NCI-H748 (cell line): Measurements from ENCODE around the gene VAC14.

ENCODE experiments used
- DNase-seq: peaks from one replicate; lab custom pipeline; 2025; ENCODE audit not compliant: unreplicated experiment; lab: John Stamatoyannopoulos, UW

VAC14 gene

DNA sequence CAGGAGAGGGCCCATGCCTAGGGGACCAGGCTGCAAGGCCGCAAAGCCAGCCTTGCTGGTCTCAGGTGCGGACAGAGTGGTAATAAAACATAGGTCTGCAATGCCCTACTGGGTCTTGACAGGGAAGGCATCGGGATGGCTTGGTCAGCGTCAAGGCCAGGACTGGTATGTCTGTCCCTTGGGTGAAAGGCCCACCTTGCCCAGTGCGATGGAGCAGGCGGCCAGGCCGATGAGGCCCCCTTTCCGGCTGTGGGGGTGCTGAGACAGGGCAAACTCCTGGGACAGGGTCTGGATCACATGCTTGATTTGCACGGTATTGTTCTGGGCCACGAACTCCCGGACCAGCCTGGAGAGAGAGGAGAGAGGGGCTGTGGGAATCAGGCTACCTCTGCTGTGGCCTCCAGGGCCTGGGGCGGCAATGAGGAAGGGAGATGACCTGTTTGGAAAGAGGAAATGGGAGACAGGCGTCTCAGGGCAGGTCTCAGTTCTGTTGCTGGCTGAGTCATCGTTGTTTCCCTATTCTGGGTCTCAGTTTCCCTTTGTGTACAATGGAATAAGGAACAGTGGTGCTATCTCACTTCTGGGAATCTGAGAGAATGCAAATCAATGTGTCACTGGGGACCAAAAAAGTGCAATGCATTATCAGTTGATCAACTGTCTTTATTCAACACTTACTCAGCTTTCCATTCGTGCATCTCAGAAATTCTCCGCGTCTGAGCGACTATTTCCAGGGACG is 14.8 kb downstream of the VAC14 start:
- no peak for DNase-seq

DNA sequence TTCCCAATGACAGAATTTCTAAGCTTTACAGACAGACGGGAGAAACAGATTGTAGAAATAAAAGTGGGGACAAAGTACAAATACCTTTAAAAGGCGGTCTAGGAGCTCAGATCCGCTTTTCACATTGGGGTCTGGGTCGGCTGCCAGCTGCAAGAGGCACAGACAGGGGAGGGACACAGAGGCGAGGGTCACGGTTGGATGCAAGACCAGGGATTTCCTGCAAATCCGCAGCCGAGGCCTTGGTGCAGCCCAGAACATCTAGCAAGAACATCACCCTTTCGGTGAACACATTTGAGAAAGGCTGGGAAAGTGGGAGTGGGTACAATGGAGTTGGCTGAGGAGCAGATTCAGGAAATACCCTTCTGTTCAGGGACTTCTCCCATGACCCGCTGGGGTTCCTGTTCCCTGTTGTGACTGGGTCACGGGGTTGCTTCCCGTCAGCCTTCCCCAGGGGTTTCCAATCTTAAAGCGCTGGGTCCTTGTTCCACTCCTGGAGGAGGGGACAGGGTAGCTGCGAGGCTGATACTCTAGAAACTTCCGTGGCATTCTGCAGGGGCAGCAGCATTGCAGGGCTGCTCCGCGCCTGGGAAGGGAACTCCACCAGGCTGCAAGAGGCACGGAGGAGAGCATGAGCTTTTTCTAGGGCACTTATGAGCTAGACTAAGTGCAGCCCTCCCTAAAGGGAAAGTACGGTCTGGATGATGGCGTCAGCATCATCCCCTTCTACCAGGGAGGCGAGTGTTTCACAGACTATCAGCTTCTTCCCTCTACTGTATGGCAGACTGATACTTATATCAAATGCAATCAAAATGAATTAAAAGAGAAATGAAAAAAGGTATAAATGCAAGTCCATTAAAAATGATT is 16.0 kb downstream of the VAC14 start:
- DNase-seq, result no peak

DNA sequence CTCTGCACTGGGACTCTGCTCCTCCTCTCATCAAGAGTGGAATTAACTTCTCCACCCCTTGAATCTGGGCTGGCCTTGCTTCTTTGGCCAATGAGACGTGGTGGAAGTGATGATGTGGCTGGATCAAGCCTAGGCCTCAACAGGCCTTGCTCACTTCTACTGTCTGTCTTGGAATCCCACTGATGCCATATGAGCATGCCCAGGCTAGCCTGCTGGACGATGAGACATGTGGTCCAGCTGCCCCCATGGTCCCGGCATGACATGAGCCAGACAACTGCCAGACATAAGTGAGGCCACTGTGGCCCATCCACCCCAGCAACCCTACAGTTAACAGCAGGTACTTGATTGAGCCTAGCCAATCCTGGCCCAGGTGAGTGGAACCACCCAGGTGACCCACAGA is 18.7 kb downstream of the VAC14 start:
- DNase-seq, result no peak

DNA sequence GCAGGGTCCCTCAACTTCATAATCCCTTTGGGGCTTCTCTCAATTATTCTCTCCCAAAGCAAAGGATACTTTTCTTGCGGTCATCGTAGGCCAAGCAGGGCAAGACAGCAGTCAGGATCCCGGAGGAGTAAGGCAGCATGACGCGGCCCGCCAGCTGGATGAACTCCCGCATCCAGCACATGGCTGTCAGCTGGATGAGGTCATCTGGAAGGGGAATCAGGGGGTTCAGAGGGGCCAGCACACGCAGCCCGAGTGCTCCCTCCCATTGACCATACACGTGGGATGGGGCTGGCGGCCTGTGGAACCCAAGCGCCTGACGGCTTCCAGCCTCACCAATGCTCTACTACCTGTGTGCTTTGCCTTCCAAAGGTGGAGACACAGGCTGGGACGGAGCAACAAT is 19.2 kb downstream of the VAC14 start:
- DNase-seq, result no peak

DNA sequence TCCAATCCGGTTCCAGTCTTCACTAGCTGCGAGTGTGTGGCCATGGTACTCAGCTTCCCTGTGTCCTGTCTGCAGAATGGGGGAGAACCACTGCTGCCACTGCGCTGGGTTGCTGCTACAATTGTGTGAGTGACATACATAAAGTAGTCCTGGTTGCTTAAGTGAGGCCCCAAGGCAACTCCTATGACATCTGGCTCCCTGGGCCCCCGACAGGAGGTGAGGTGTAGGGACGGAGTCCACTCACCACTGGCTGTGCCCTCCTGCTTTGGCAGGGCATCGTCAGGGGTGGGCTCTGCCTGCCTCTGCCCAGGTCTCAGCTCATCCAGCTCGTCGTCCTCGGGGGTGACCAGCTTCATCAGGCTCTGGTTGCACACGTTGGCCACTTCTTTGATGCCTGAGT is 20.4 kb downstream of the VAC14 start:
- no peak for DNase-seq

DNA sequence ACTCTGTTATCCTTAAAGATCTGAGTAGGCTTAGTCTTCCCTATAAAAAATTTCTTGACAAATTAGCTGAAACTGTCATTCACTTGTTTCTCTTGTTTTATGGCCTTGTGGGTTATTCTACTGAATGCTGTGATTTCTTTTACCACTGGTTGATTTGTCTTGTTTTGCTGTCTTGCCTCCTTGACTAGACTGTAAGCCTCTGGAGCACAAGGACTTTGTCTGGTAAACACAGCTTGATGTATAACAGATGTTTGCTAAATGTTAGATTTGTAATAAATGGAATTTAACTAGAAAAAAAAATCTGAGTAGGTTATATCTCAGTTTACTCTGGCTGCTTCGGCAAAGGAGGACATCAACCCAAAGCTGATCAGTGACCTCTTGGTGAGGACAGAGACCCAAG is 21.6 kb downstream of the VAC14 start:
- DNase-seq, result no peak

DNA sequence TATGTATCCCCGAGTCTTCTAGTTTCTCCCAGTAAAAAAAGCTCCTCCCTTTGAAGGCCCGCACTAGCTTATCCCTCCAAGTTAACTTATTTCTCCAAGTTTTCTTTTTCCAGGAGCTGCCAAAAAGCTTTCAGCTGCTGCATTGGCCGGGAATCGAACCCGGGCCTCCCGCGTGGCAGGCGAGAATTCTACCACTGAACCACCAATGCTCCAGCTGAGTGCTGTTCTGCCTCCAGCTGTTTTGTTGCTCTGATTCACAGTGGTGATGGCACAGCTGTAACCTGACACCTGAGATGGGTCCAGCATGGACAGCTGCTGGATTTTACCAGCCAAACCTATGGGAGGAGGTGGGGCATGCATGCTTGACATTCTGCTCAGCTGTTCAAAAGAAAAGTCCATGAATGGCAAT is 22.1 kb downstream of the VAC14 start:
- peak; percentile 71 for DNase-seq

DNA sequence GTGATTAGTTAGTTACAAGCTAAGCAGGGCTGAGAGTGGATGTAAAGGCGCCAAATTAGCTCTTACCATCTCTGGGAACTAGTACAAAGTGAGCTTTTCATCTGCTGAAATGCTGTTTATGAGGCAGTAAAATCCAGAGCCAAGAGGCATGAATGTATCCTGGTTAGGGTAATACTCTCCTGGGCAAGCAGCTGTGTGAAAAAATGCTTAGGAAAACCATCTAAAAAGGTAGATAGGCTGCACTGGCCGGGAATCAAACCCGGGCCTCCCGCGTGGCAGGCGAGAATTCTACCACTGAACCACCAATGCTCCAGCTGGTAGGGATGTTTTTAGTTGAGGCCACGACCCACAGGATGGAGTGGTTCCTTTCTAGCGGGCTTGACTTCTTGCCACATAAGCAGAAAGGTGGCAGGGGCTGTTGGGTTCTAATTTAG is 23.0 kb downstream of the VAC14 start:
- DNase-seq, result no peak

DNA sequence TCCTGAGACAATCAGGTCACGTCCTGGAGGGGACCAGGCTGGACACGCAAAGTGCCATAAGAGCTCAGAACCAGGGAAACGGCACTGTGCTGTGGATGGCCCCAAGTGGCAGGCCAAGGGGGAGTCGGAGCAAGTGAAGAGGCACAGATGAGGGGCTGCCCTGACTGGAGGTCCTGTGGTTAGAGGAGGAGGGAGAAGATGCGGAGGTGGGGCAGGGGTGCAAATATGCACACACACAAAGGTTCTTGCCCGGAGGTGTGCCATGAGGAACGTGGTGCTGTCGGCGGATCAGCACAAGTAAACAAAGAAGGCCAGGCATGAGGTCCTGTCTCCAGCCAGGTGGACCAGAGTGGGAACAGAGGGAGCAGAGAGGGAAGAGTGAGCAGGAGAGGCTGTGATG is 23.5 kb downstream of the VAC14 start:
- DNase-seq, result no peak

DNA sequence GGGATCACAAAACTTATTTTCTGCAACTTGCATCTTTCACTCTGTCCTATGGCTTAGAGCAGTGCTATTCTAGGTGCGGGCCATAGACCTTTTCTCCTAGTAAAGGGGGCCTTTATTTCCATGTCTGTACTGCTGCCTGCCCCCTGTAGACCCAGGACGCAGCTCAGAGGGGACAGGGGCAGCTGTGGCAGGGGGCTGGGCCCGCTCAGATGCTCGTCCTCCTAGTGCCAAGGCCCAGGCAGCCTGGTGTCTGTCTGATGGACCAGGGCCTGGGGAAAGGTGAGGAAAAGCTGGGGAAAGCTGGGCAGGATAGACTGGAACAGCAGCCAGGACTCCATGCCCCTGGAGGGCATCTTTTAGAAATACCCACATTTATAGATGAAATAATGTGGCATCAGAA is 25.6 kb downstream of the VAC14 start:
- DNase-seq, result no peak

DNA sequence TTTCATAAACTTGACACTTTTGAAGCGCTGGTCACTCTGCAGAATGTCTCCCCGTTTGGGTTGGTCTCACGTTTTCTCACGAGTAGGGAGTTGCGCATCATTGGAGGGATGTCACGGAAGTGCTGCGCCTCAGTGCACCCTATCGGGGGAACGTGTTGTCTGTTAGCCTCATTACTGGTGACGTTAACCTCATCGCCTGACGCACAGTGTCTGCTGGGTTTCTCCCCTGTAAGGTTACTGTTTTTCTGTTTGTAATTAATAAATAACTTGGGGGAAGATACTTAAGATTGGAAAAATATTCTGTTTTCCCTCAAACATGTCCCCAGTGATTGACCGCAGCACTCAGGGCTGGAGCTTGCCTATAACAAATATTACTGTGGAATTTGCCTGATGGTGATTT is 26.7 kb downstream of the VAC14 start:
- DNase-seq, result no peak

DNA sequence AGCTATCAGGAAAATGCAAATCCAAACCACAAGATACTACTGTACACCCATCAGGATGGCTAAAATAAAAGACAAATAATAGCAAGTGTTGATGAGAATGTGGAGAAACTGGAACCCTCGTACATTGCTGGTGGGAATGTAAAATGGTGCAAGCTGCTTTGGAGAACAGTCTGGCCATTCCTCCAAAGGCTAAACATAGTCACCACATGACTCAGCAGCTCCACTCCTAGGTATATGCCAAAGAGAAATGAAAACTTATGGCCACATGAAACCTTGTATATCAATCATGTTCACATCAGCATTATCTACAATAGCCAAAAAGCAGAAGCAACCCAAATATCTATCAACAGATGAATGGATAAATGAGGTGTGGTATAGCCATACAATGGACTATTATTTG is 28.5 kb downstream of the VAC14 start:
- DNase-seq, result no peak

DNA sequence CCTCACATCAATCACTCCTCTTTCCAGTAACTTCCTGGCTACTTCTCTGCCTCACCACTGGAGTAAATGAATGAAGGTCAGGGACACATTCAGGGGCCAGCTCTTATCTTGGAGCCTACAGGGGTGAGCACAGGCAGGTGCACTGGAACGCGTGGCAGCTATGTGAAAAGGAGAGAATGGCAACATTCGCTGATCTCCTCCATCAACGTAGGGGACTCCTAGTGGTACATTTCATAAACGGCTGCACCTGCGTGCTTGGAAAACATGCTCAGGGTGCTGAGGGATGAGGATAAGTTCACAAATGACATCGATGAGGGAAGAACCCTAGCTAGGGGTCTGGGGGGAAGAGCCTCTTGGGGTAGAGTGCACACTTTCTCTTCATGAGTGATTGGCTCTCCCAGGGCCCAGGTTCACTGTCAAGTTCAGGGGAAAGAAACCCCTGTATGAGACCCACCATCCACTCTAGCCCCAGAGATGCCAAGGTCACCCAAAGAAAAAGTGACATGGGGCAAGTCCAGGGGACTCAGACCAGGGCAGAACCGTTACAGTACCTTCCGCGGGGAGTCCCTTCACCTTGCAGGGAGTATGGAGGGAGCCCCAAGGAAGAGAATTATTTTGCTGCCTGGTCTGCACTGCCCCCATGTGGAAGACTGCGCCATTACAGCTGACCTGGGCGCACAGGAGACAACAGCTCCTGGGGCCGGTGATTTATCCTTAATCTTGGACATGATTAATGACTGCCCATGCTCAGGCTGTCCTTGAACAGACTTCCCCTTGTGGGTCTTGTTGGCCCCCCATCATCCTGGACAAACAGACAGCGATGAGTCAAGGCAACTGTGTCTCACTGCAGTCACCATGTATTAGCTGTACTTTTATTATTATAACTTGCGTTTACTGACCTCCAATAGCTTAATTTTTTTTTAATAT is 30.1 kb downstream of the VAC14 start:
- DNase-seq, result peak; percentile 10

DNA sequence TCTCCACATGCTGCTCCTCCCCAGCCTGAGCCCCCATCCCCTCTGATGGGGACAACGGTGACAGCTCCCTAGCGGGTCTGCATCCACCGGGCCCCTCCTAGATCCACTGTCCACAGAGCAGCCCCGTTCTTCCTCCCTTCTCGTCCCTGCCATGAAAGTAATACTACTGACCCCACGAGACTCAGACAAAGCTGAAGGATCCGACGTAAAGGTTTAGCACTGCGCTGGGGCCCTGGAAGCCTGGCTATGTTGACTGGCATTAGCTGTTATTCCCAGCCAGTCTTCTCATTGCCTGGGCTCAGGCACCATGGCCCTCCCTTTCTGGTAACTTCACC is 30.7 kb downstream of the VAC14 start:
- no peak for DNase-seq

DNA sequence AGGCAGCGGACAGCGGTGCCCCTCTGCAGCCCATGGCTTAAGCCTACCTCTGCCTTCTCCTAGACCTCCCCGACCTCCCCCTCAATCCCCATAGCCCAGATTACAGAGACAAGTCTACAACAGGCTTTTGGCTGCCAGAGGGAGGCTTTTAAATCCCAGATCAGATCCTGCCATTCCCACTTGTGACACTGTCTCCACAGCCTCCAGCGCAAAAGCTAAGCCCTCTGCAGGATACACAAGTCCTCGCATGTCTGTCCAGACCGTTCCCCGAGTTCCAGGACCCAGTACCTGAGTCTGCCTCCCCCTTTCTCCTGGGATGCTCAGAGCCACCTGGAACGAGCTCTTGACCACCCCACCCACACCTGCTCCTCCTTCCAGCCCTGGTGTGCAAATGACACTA is 31.2 kb downstream of the VAC14 start:
- DNase-seq, result no peak

DNA sequence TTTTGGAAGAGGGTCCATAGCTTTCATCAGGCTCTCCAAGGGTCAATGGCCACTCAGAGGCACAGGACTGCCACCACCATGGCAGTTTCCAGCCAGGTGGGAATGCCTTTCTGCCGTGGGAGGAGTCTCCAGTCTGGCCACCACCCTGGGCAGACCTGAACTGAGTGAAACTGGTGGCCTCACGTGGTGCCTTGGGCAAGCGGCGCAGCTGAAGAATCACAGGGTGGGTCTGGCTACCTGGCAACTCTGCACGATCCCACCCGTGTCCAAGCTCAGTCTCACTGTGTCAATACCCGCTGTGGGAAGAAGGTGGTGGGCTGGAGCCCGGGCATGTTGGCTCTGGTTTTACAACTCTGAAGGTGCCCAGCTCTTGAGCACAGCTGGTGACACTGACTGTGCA is 31.8 kb downstream of the VAC14 start:
- DNase-seq, result no peak

DNA sequence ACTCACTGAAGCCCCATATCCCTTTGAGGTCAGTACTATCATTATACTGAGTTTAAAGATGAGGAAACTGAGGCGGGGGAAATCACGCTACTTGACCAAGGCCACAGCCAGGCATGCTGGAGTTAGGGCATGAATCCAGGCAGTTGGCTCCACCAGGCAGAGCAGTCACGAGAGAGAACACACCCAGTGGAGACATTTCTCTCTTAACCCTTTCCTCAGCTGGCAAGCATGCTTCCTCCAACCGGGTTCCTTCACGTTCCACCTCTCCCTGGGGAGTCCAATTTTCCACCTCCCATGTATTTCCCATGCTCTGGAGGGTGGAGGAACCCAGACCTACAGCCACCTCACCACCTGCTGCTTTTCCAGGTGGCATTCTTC is 32.8 kb downstream of the VAC14 start:
- DNase-seq, result no peak

DNA sequence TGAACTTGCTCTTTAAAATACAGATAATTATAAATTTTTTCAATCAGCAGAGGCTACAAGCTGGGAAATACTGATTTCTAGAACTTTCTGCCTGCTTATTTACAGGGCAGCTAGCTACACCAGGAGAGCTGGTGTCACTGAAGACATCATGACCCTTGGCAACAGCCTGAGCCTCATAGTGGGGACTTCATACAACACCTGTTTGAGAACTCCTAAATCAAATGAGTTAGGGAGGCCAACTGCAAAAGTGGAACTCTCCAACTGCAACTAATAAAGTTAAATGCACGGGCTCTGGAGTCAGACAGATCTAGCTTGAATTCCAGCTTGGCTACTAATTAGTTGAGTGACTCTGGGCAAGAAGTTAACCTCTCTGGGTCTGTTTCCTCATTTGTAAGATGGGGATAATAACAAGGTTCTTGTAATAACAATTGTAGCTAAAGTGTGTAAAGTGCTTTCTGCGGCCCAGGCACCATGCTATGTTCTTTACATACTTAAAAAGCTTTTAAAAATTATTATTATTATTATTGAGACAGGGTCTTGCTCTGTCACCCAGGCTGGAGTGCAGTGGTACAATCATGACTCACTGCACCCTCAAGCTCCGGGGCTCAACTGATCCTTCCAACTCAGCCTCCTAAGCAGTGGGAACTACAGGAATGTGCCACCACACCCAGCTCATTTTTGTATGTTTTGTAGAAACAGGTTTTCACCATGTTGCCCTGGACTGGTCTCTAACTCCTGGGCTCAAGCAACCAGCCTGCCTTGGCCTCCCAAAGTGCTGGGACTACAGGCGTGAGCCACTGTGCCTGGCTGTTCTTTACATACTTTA is 33.4 kb downstream of the VAC14 start:
- DNase-seq, result no peak

DNA sequence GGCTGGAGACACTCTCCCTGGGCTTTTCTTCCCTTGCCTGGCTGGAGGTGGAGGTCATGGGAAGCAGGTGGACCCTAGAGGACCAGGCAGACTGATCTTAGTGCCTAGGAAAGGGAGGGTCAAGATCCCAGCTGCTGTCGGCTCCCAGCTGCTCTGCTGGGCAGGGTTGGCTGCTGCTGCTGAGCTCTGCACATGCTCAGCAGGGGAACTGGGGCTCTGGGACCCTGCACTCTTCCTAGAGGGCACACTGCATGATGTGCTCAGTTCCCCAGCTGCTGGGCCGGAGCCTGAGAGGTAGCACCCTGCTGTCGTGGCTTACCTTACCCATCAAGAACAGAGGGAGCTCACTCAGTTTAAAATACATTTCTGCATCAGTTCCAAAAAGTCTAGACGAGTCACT is 34.3 kb downstream of the VAC14 start:
- DNase-seq, result no peak

DNA sequence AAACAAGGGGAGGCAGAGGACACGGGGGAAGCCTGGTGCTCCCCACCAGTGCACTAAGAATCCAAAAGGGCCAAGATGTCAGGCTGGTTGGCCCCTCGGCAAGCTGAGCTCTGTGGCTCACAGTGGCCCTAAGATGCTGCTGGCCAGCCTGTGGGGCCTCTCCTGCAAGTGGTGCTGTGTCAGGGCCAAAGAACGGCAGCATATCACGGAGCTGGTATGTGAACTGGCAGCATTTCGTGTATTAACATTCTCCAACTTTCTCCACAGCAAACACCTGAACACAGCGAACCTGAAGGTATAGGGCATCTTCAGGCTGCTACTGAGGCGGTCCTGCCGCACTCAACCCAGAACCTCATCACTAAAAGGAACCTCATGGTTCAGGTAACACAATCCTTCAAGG is 34.8 kb downstream of the VAC14 start:
- no peak for DNase-seq

DNA sequence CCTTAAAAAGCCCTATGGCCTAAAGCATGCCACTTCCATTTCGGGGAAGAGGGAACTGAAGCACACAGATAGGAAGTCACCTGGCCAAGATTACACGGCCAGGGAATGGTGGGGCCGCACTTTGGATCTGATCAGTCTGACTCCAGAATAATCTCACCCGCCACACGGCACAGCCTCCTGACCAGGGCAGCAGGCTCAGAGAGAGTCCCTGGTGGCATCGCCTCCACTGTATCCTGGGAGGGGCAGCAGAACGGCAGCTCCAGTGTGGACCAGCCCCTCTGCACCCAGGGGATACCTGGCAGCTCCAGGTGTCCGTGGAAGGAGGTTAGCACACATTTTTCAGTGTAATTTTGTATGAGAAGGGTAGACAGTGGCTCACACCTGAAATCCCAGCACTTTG is 35.5 kb downstream of the VAC14 start:
- no peak for DNase-seq
